Fibroblast of pulmonary artery (primary cell): ENCODE results near the gene MYL7.

Source experiments
- DNase-seq: peaks from one replicate; pipeline ENCODE4 v3.0.0-alpha.2; 2010; ENCODE audit warnings: low read depth
- H3K4me3 ChIP-seq: replicated peaks from 2 replicates; pipeline ENCODE4 v1.5.1; 2011; ENCODE audit warnings: low read depth, mild to moderate bottlenecking, control low read depth, low read length, moderate library complexity
- TF ChIP-seq, protein P1 (sequence below): IDR thresholded peaks from 2 replicates; pipeline ENCODE4 v1.5.1; 2011; ENCODE audit warnings: mild to moderate bottlenecking, control low read depth, low read length, inconsistent platforms; ENCODE audit errors: missing control alignments

The MYL7 gene, protein sequence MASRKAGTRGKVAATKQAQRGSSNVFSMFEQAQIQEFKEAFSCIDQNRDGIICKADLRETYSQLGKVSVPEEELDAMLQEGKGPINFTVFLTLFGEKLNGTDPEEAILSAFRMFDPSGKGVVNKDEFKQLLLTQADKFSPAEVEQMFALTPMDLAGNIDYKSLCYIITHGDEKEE

GRCh38 chr7:44141221-44141850 lies at the start of gene MYL7:
TSS of gene MYL7 (minus strand) at chr7:44141332. CDS start at chr7:44141305, 27 bp downstream.
- H3K4me3 ChIP-seq: no peak within 1 kb of the TSS
- TF ChIP-seq, protein P1, sequence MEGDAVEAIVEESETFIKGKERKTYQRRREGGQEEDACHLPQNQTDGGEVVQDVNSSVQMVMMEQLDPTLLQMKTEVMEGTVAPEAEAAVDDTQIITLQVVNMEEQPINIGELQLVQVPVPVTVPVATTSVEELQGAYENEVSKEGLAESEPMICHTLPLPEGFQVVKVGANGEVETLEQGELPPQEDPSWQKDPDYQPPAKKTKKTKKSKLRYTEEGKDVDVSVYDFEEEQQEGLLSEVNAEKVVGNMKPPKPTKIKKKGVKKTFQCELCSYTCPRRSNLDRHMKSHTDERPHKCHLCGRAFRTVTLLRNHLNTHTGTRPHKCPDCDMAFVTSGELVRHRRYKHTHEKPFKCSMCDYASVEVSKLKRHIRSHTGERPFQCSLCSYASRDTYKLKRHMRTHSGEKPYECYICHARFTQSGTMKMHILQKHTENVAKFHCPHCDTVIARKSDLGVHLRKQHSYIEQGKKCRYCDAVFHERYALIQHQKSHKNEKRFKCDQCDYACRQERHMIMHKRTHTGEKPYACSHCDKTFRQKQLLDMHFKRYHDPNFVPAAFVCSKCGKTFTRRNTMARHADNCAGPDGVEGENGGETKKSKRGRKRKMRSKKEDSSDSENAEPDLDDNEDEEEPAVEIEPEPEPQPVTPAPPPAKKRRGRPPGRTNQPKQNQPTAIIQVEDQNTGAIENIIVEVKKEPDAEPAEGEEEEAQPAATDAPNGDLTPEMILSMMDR: no peak
- no peak for DNase-seq

- H3K4me3 ChIP-seq: no peak overlapping the region
- TF ChIP-seq, protein P1: no peak
- DNase-seq: no peak
Measured at GRCh38 chr7:44189993-44190872, 49.1 kb upstream of the MYL7 start.

DNA sequence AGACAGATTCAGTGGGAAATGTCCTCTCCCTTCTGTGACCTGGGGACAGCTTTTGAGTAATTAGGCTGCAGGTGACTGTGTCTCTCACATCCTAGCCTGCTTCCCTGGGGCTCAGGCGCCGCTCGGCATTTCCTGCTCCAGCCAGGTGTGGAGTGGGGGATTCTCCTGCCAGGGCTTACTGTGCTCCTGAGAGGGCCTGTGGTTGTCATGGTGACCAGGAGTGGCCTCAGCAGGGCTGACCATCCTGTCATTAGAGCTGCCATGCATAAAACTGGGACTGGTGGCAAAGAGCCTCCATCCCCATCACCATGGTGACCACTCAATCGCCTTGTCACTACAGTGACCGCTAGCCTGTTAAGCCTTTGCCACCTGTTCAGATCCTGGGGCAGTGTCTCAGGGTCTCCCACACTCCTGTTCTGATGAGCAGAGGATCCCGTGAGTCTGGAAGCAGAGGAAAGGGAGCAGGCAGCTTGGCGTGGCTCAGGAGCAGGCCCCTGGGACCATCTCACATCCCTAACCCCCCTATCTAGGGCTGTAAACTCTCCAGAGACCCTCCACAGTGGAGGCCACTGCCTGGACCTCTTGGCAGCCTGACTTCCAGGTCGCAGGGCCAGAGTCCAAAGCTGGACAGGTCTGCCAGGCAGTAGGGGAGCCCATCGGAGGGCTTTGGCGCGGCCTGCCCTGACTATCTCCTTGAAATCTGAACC lies 48.3 kb upstream of the MYL7 start, which contains the start of gene GCK:
Gene GCK, minus strand, starts transcription at position 154 of the 707 bp plus-strand sequence. CDS start 486 bp downstream, outside the sequence.
- H3K4me3 ChIP-seq: no peak within 1 kb of the TSS
- no peak for DNase-seq
- TF ChIP-seq, protein P1: no peak

DNA sequence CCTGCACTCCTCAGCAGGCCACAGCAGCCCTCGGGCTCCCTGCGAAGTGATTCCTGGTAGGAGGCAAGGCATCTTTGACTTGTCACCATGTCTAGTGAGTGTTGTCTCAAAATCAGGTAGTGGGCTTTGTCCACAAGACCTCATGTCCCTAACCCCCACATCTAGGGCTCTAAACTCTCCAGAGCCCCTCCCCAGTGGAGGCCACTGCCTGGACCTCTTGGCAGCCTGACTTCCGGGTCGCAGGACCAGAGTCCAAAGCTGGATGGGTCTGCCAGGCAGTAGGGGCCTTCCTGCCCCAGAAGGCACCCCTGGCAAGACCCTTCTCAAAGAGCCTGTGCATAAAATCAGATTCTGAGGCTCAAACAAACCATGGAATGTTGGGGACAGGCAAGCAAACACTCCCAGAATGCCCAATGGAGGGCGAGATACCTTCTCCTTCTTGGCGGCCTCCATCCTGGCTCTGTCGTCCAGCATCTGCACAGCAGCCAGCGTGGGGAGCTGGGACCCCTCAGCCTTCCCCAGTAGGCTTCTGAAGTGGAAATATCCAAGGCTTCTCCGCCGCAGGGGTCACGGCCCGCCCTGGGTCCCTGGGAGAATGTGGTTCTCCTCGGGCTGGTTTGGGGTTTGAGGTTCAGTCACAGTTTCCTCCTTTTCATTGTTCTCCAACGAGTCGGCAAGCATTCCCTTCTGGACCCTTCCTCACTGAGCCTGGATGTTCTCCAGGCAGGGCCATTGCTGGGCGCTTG lies 47.5 kb upstream of the MYL7 start:
- DNase-seq: no peak
- TF ChIP-seq, protein P1: no peak
- H3K4me3 ChIP-seq: no peak overlapping the region

- TF ChIP-seq, protein P1: no peak
- no peak overlapping the region for H3K4me3 ChIP-seq
- DNase-seq: no peak
Measured at GRCh38 chr7:44187636-44188416, 46.7 kb upstream of the MYL7 start.
